Stimulated activated naive CD8-positive, alpha-beta T cell treated with anti-CD3 and anti-CD28 coated beads, Interleukin-15, amount 100 ng/mL, for 72 hours (primary cell): ENCODE results near the gene ABCA7.
A peak's percentile ranks its signal among the peaks of the same experiment; 100 is the strongest.

Experiments
- ATAC-seq: fragments of 150-1000 bp; cut with Tn5 transposase; 2 replicates; pipeline ENCODE4 v1.10.0; 2021; ENCODE audit warnings: mild to moderate bottlenecking, moderate library complexity
- DNase-seq, 2 donors: peaks; one replicate each; pipeline ENCODE4 v3.0.0; 2021 to 2022
- H3K27ac Mint-ChIP-seq, 2 donors: one replicate each; pipeline ENCODE4 v1.8.0; 2022; ENCODE audit warnings: mild to moderate bottlenecking in 2 of 2, mixed read lengths in 2 of 2, moderate library complexity in 2 of 2
- H3K27me3 Mint-ChIP-seq: one replicate; pipeline ENCODE4 v1.8.0; 2022; ENCODE audit warnings: mixed read lengths
- H3K4me1 Mint-ChIP-seq: one replicate; pipeline ENCODE4 v1.8.0; 2022; ENCODE audit warnings: mild to moderate bottlenecking, mixed read lengths
- H3K4me3 Mint-ChIP-seq, 2 donors: one replicate each; pipeline ENCODE4 v1.8.0; 2022; ENCODE audit warnings: mild to moderate bottlenecking in 2 of 2, mixed read lengths in 2 of 2, moderate library complexity in 1 of 2
- H3K9me3 Mint-ChIP-seq, 2 donors: one replicate each; pipeline ENCODE4 v1.8.0; 2022; ENCODE audit warnings: mixed read lengths in 2 of 2

Gene ABCA7

GRCh38 chr19:1009981-1010538 lies 29.8 kb upstream of the ABCA7 start:
- DNase-seq (no peak), ATAC-seq (no peak)
- no peaks in the 10 kb centered on the region for H3K27me3 Mint-ChIP-seq
- H3K4me3 Mint-ChIP-seq = no peak overlapping the region
- peaks cover 6% of the 10 kb centered on the region for H3K4me1 Mint-ChIP-seq
- no peaks in the 10 kb centered on the region for H3K9me3 Mint-ChIP-seq
- peak overlapping the region in 1 of 2 donors; percentile 27 for H3K27ac Mint-ChIP-seq

GRCh38 chr19:1010586-1011510 lies 29.1 kb upstream of the ABCA7 start:
- peak overlapping the region in 1 of 2 donors; percentile 71 for H3K27ac Mint-ChIP-seq
- no peaks in the 10 kb centered on the region for H3K27me3 Mint-ChIP-seq
- no peaks in the 10 kb centered on the region for H3K9me3 Mint-ChIP-seq
- no peak for DNase-seq
- no peak overlapping the region for H3K4me3 Mint-ChIP-seq
- peak; percentile 22 for ATAC-seq
- peaks cover 12% of the 10 kb centered on the region for H3K4me1 Mint-ChIP-seq

- Mint-ChIP-seq H3K4me1 (peaks cover 22% of the 10 kb centered on the region), H3K9me3 (no peaks in the 10 kb centered on the region), H3K4me3 (no peak overlapping the region), H3K27ac (peak overlapping the region in 1 of 2 donors; percentile 54), H3K27me3 (no peaks in the 10 kb centered on the region)
- DNase-seq = no peak
- ATAC-seq = no peak
Measured at GRCh38 chr19:1011831-1012333, 28.0 kb upstream of the ABCA7 start.

GRCh38 chr19:1012334-1012733 lies 27.6 kb upstream of the ABCA7 start:
- ATAC-seq = no peak
- no peak overlapping the region for H3K4me3 Mint-ChIP-seq
- H3K9me3 Mint-ChIP-seq = no peaks in the 10 kb centered on the region
- H3K27me3 Mint-ChIP-seq = no peaks in the 10 kb centered on the region
- no peak for DNase-seq
- no peak overlapping the region for H3K27ac Mint-ChIP-seq
- H3K4me1 Mint-ChIP-seq = peaks cover 27% of the 10 kb centered on the region

- peaks cover 36% of the 10 kb centered on the region for H3K4me1 Mint-ChIP-seq
- H3K27ac Mint-ChIP-seq = no peak overlapping the region
- H3K27me3 Mint-ChIP-seq = no peaks in the 10 kb centered on the region
- H3K4me3 Mint-ChIP-seq = no peak overlapping the region
- H3K9me3 Mint-ChIP-seq = no peaks in the 10 kb centered on the region
- ATAC-seq (no peak), DNase-seq (no peak)
Measured at GRCh38 chr19:1013218-1013617, 26.7 kb upstream of the ABCA7 start.

- Mint-ChIP-seq H3K9me3 (no peaks in the 10 kb centered on the region), H3K27ac (peak overlapping the region in 1 of 2 donors; percentile 50), H3K4me3 (no peak overlapping the region), H3K27me3 (no peaks in the 10 kb centered on the region), H3K4me1 (peaks cover 47% of the 10 kb centered on the region)
- DNase-seq (no peak), ATAC-seq (no peak)
Measured at GRCh38 chr19:1014161-1015060, 25.5 kb upstream of the ABCA7 start.

GRCh38 chr19:1015061-1015781 lies 24.7 kb upstream of the ABCA7 start:
- no peaks in the 10 kb centered on the region for H3K9me3 Mint-ChIP-seq
- peaks cover 56% of the 10 kb centered on the region for H3K4me1 Mint-ChIP-seq
- no peak overlapping the region for H3K4me3 Mint-ChIP-seq
- no peak overlapping the region for H3K27ac Mint-ChIP-seq
- ATAC-seq (no peak), DNase-seq (no peak)
- H3K27me3 Mint-ChIP-seq = no peaks in the 10 kb centered on the region

GRCh38 chr19:1015782-1016646 lies 23.9 kb upstream of the ABCA7 start:
- ATAC-seq (no peak), DNase-seq (no peak)
- Mint-ChIP-seq H3K27ac (peak overlapping the region in 1 of 2 donors; percentile 19), H3K4me1 (peaks cover 56% of the 10 kb centered on the region), H3K9me3 (no peaks in the 10 kb centered on the region), H3K27me3 (no peaks in the 10 kb centered on the region), H3K4me3 (no peak overlapping the region)

GRCh38 chr19:1016647-1017114 lies 23.2 kb upstream of the ABCA7 start:
- H3K4me1 Mint-ChIP-seq = peaks cover 62% of the 10 kb centered on the region

GRCh38 chr19:1017115-1017905 lies 22.6 kb upstream of the ABCA7 start:
- Mint-ChIP-seq H3K27me3 (no peaks in the 10 kb centered on the region), H3K9me3 (no peaks in the 10 kb centered on the region), H3K4me1 (peaks cover 65% of the 10 kb centered on the region), H3K27ac (peak overlapping the region; percentile 86 to 98), H3K4me3 (peak overlapping the region; percentile 42 to 67)
- DNase-seq = no peak
- ATAC-seq = no peak

More at GRCh38 chr19:1016647-1017114, 23.2 kb upstream of the ABCA7 start:
- Mint-ChIP-seq H3K9me3 (no peaks in the 10 kb centered on the region), H3K27ac (peak overlapping the region; percentile 40 to 98), H3K27me3 (no peaks in the 10 kb centered on the region), H3K4me3 (peak overlapping the region; percentile 18 to 42)
- no peak for DNase-seq
- ATAC-seq = no peak

GRCh38 chr19:1017906-1018305 lies 22.0 kb upstream of the ABCA7 start:
- Mint-ChIP-seq H3K27me3 (no peaks in the 10 kb centered on the region), H3K4me1 (peaks cover 65% of the 10 kb centered on the region), H3K27ac (peak overlapping the region; percentile 86 to 98), H3K4me3 (peak overlapping the region in 1 of 2 donors; percentile 67), H3K9me3 (no peaks in the 10 kb centered on the region)
- DNase-seq (no peak), ATAC-seq (no peak)

- Mint-ChIP-seq H3K27me3 (no peaks in the 10 kb centered on the region), H3K27ac (no peak overlapping the region), H3K4me1 (peaks cover 65% of the 10 kb centered on the region), H3K4me3 (peak overlapping the region; percentile 98), H3K9me3 (no peaks in the 10 kb centered on the region)
- no peak for DNase-seq
- no peak for ATAC-seq
Measured at GRCh38 chr19:1018393-1018792, 21.5 kb upstream of the ABCA7 start.

GRCh38 chr19:1018932-1019615 lies 20.8 kb upstream of the ABCA7 start:
- DNase-seq = no peak
- Mint-ChIP-seq H3K27me3 (no peaks in the 10 kb centered on the region), H3K4me3 (peak overlapping the region; percentile 98), H3K9me3 (no peaks in the 10 kb centered on the region), H3K27ac (peak overlapping the region; percentile 72 to 88), H3K4me1 (peaks cover 62% of the 10 kb centered on the region)
- ATAC-seq = no peak
